ENCODE results near the gene PRPF8. TPM values are rescaled to one million over a fixed set of nuclear protein-coding genes. Genes with fewer than 3 reads are reported as not detected.
"Not testable (repeated sequence)": the region's sequence is repeated elsewhere in the genome, so short reads cannot be mapped to it uniquely, and the experiment has no call there.

The PRPF8 gene
- total RNA-seq, 4 donors from 2014 or later, result 111 to 195 (median 161) TPM

- Histone ChIP-seq H3K4me3 (peak within 1 kb of the TSS; percentile 51 to 87), H3K9me3 (no peaks in the 10 kb centered on the region), H3K27ac (peak within 1 kb of the TSS; percentile 62 to 94 (median 88)), H3K4me1 (peaks cover 0 to 81% (median 25%) of the 10 kb centered on the region in 3 donors), H3K27me3 (no peaks in the 10 kb centered on the region), H3K36me3 (peaks cover 0 to 38% of the 10 kb centered on the region in 2 donors)
- TF ChIP-seq POLR2AphosphoS5 (IDR thresholded peaks at IDR 0.05) (peak; percentile 48), POLR2A (IDR thresholded peaks at IDR 0.05) (peak in 1 of 2 donors; percentile 66), EP300 (IDR thresholded peaks at IDR 0.05) (no peak)
- no CpG with 5 or more reads among the region's 57 CpGs for WGBS, 2 donors (ENCODE audit: low coverage in 1 of 2)
- ATAC-seq, result peak; percentile 89
Observed at GRCh38 chr17:1724351-1724868, 39.7 kb upstream of the PRPF8 start, which contains the start of gene WDR81. Gene WDR81 (plus strand): TSS chr17:1724704. CDS start chr17:1724960, 256 bp downstream.

- 94% methylated on average over 7 of the region's 8 CpGs; no CpG with 5 or more reads in 1 of the 2 donors for WGBS, 2 donors (ENCODE audit: low coverage in 1 of 2)
- H3K27ac ChIP-seq, result peak overlapping the region in 2 of 4 donors; percentile 20 to 85
- H3K27me3 ChIP-seq, H3K9me3 ChIP-seq, ATAC-seq, H3K4me3 ChIP-seq: not testable (repeated sequence)
- peaks cover 0 to 76% (median 34%) of the 10 kb centered on the region in 3 donors for H3K4me1 ChIP-seq
- H3K36me3 ChIP-seq, result peaks cover 0 to 15% of the 10 kb centered on the region in 2 donors
Observed at GRCh38 chr17:1722022-1722421, 37.4 kb upstream of the PRPF8 start.

GRCh38 chr17:1720856-1721386 lies 36.3 kb upstream of the PRPF8 start:
- TF ChIP-seq CTCF (IDR thresholded peaks at IDR 0.05) (peak in 3 of 4 experiments; percentile 91 to 95 (median 94)), POLR2AphosphoS5 (IDR thresholded peaks at IDR 0.05) (no peak)
- peak overlapping the region in 1 of 4 donors; percentile 9 for H3K27ac ChIP-seq
- no peaks in the 10 kb centered on the region for H3K9me3 ChIP-seq
- WGBS, 2 donors (ENCODE audit: low coverage in 1 of 2), result 16 to 18% methylated on average over 5 of the region's 11 CpGs
- no peak overlapping the region for H3K4me3 ChIP-seq
- ATAC-seq, result no peak
- H3K27me3 ChIP-seq, result no peaks in the 10 kb centered on the region
- peaks cover 0 to 4% of the 10 kb centered on the region in 2 donors for H3K36me3 ChIP-seq
- H3K4me1 ChIP-seq, result peaks cover 0 to 65% (median 34%) of the 10 kb centered on the region in 3 donors

- peak overlapping the region; percentile 99 to 100 (median 100) for H3K27ac ChIP-seq
- H3K9me3 ChIP-seq, result no peaks in the 10 kb centered on the region
- no peak for TF ChIP-seq POLR2AphosphoS5 (IDR thresholded peaks at IDR 0.05)
- TF ChIP-seq EP300 (IDR thresholded peaks at IDR 0.05), result no peak
- no peak for TF ChIP-seq CTCF (IDR thresholded peaks at IDR 0.05)
- TF ChIP-seq POLR2A (IDR thresholded peaks at IDR 0.05), result no peak
- H3K36me3 ChIP-seq, result peaks cover 0 to 6% of the 10 kb centered on the region in 2 donors
- H3K4me3 ChIP-seq, result no peak overlapping the region
- H3K4me1 ChIP-seq, result peaks cover 2 to 60% (median 25%) of the 10 kb centered on the region in 3 donors
- no peaks in the 10 kb centered on the region for H3K27me3 ChIP-seq
- no peak for ATAC-seq
- WGBS, 2 donors (ENCODE audit: low coverage in 1 of 2), result 76 to 84% methylated on average over 11 to 14 of the region's 19 CpGs
Observed at GRCh38 chr17:1718362-1719165, 33.9 kb upstream of the PRPF8 start.

- no peaks in the 10 kb centered on the region for H3K27me3 ChIP-seq
- peak; percentile 65 for ATAC-seq
- peak overlapping the region; percentile 99 to 100 (median 100) for H3K27ac ChIP-seq
- 0% methylated on average over 5 to 10 of the region's 13 CpGs for WGBS, 2 donors (ENCODE audit: low coverage in 1 of 2)
- peak overlapping the region; percentile 69 to 86 for H3K4me3 ChIP-seq
- TF ChIP-seq POLR2AphosphoS5 (IDR thresholded peaks at IDR 0.05) (peak; percentile 83), POLR2A (IDR thresholded peaks at IDR 0.05) (peak; percentile 13 to 31), CTCF (IDR thresholded peaks at IDR 0.05) (no peak), EP300 (IDR thresholded peaks at IDR 0.05) (no peak)
- H3K4me1 ChIP-seq, result peaks cover 2 to 64% (median 37%) of the 10 kb centered on the region in 3 donors
- no peaks in the 10 kb centered on the region for H3K9me3 ChIP-seq
- H3K36me3 ChIP-seq, result peaks cover 0 to 21% of the 10 kb centered on the region in 2 donors
Observed at GRCh38 chr17:1716912-1717695, 32.4 kb upstream of the PRPF8 start.

Measured in gastroesophageal sphincter (tissue), 4 donors.